Kidney epithelial cell (primary cell): ENCODE measurements around the gene SHCBP1L. TPM values are rescaled to one million over a fixed set of nuclear protein-coding genes. Genes with fewer than 3 reads are reported as not detected.
A peak's percentile ranks its signal among the peaks of the same experiment; 100 is the strongest.

ENCODE experiments used
- DNase-seq: peaks from one replicate; pipeline ENCODE4 v3.0.0-alpha.2; 2010; ENCODE audit warnings: low read depth
- H3K27me3 ChIP-seq: 2 replicates; pipeline ENCODE4 v1.6.0; 2011; ENCODE audit warnings: low read length; ENCODE audit not compliant: control insufficient read depth, insufficient read depth
- H3K36me3 ChIP-seq: 2 replicates; pipeline ENCODE4 v1.5.1; 2011; ENCODE audit warnings: low read length; ENCODE audit not compliant: control insufficient read depth, insufficient read depth
- H3K4me3 ChIP-seq: 2 replicates; pipeline ENCODE4 v1.5.1; 2011; ENCODE audit warnings: low read depth, mild to moderate bottlenecking, control low read depth, low read length
- CTCF ChIP-seq: IDR thresholded peaks from 2 replicates; pipeline ENCODE4 v1.5.1; 2011; ENCODE audit warnings: mild to moderate bottlenecking, moderate library complexity, low read length, control low read depth, inconsistent platforms; ENCODE audit not compliant: insufficient read depth, poor library complexity, severe bottlenecking
- total RNA-seq: library from RNA; depleted of rRNA; stranded (reverse); fragments of >200 nt; gene quantifications from 2 replicates; pipeline ENCODE4 v1.2.3, GENCODE V29; 2015

Gene SHCBP1L
- 0.17 and 0.27 TPM in 2 replicates for total RNA-seq

- TF ChIP-seq CTCF: no peak
- Histone ChIP-seq H3K36me3 (no peaks in the 10 kb centered on the region), H3K27me3 (peaks cover 8% of the 10 kb centered on the region), H3K4me3 (peak within 1 kb of the TSS; percentile 26)
- DNase-seq: no peak
These were observed at the start of gene SHCBP1L for GRCh38 chr1:182952677-182953444. SHCBP1L (minus strand) TSS chr1:182953166; CDS start chr1:182953133, 33 bp downstream.

- TF ChIP-seq CTCF: no peak
- Histone ChIP-seq H3K27me3 (no peaks in the 10 kb centered on the region), H3K4me3 (no peak overlapping the region), H3K36me3 (no peaks in the 10 kb centered on the region)
- no peak for DNase-seq
These were observed 49.3 kb upstream of the SHCBP1L start for GRCh38 chr1:183002267-183002666.

GRCh38 chr1:183000167-183000962 lies 47.4 kb upstream of the SHCBP1L start:
- DNase-seq: no peak
- TF ChIP-seq CTCF: no peak
- no peak overlapping the region for H3K4me3 ChIP-seq
- no peaks in the 10 kb centered on the region for H3K36me3 ChIP-seq
- H3K27me3 ChIP-seq: no peaks in the 10 kb centered on the region

GRCh38 chr1:182998482-182998881 lies 45.5 kb upstream of the SHCBP1L start:
- TF ChIP-seq CTCF: no peak
- no peaks in the 10 kb centered on the region for H3K36me3 ChIP-seq
- no peaks in the 10 kb centered on the region for H3K27me3 ChIP-seq
- H3K4me3 ChIP-seq: no peak overlapping the region
- DNase-seq: no peak

GRCh38 chr1:182996816-182997215 lies 43.9 kb upstream of the SHCBP1L start:
- DNase-seq: no peak
- Histone ChIP-seq H3K4me3 (no peak overlapping the region), H3K36me3 (no peaks in the 10 kb centered on the region), H3K27me3 (no peaks in the 10 kb centered on the region)
- TF ChIP-seq CTCF: no peak
